GM23338 (cell line): ENCODE data around the gene SLC35A4. TPM values are rescaled to one million over a fixed set of nuclear protein-coding genes. Genes with fewer than 3 reads are reported as not detected.

Experiments used
- ATAC-seq: fragments of 200-7000 bp; cut with Tn5 transposase; 3 replicates; pipeline ENCODE4 v1.9.1; 2020
- DNase-seq: peaks from one replicate; pipeline ENCODE4 v3.0.0-alpha.2; 2015; ENCODE audit warnings: low spot score
- H2AFZ ChIP-seq: fragments of 200-600 bp; sonication (generic); 2 replicates; pipeline ENCODE4 v1.8.0; 2016; ENCODE audit warnings: antibody characterized with exemption, mild to moderate bottlenecking, moderate library complexity
- H3F3A ChIP-seq: fragments of 200-600 bp; sonication (generic); replicated peaks from 2 replicates; pipeline ENCODE4 v1.8.0; 2017; ENCODE audit warnings: antibody characterized with exemption, mixed run types, low read depth
- H3K27ac ChIP-seq: fragments of 200-600 bp; sonication (generic); 2 replicates; pipeline ENCODE4 v1.6.1; 2016; ENCODE audit warnings: low read depth
- H3K27me3 ChIP-seq: fragments of 200-600 bp; sonication (generic); 2 replicates; pipeline ENCODE4 v1.8.0; 2016; ENCODE audit warnings: mild to moderate bottlenecking, mixed run types, moderate library complexity; ENCODE audit not compliant: insufficient read depth
- H3K36me3 ChIP-seq: fragments of 200-600 bp; sonication (generic); 2 replicates; pipeline ENCODE4 v1.8.0; 2016; ENCODE audit warnings: mild to moderate bottlenecking; ENCODE audit not compliant: insufficient read depth
- H3K4me1 ChIP-seq: fragments of 200-600 bp; sonication (generic); 2 replicates; pipeline ENCODE4 v1.8.0; 2016; ENCODE audit warnings: mild to moderate bottlenecking, moderate library complexity; ENCODE audit not compliant: insufficient read depth
- H3K4me2 ChIP-seq: fragments of 200-600 bp; sonication (generic); 2 replicates; pipeline ENCODE4 v1.7.1; 2017; ENCODE audit warnings: mixed run types
- H3K4me3 ChIP-seq: fragments of 200-600 bp; sonication (generic); 2 replicates; pipeline ENCODE4 v1.6.1; 2016; ENCODE audit warnings: mixed run types
- H3K79me2 ChIP-seq: fragments of 200-600 bp; sonication (generic); replicated peaks from 2 replicates; pipeline ENCODE4 v1.8.0; 2017; ENCODE audit warnings: mild to moderate bottlenecking; ENCODE audit not compliant: insufficient read depth
- H3K9me2 ChIP-seq: fragments of 200-600 bp; sonication (generic); 2 replicates; pipeline ENCODE4 v1.8.0; 2017; ENCODE audit not compliant: insufficient read depth
- H4K20me1 ChIP-seq: fragments of 200-600 bp; sonication (generic); replicated peaks from 2 replicates; pipeline ENCODE4 v1.8.0; 2017; ENCODE audit warnings: mild to moderate bottlenecking; ENCODE audit not compliant: insufficient read depth
- H3K27ac Mint-ChIP-seq: 2 replicates; pipeline ENCODE4 v1.8.0; 2020; ENCODE audit warnings: inconsistent platforms, mild to moderate bottlenecking, moderate library complexity, mixed read lengths
- H3K27me3 Mint-ChIP-seq: 3 replicates; pipeline ENCODE4 v1.8.0; 2022; ENCODE audit warnings: low read depth, mild to moderate bottlenecking, moderate library complexity, mixed read lengths, inconsistent platforms; ENCODE audit not compliant: insufficient read depth, poor library complexity
- H3K36me3 Mint-ChIP-seq: 3 replicates; pipeline ENCODE4 v1.8.0; 2021; ENCODE audit warnings: low read depth, mild to moderate bottlenecking, inconsistent platforms, moderate library complexity, mixed read lengths
- H3K4me1 Mint-ChIP-seq: 3 replicates; pipeline ENCODE4 v1.8.0; 2020; ENCODE audit warnings: mild to moderate bottlenecking, inconsistent platforms, mixed read lengths
- H3K4me3 Mint-ChIP-seq: 3 replicates; pipeline ENCODE4 v1.8.0; 2021; ENCODE audit warnings: moderate library complexity, mild to moderate bottlenecking, inconsistent platforms, mixed read lengths
- H3K9me3 Mint-ChIP-seq: 3 replicates; pipeline ENCODE4 v1.8.0; 2020; ENCODE audit warnings: moderate library complexity, mild to moderate bottlenecking, inconsistent platforms, mixed read lengths
- EZH2 ChIP-seq: fragments of 200-600 bp; sonication (generic); IDR thresholded peaks from one replicate; pipeline ENCODE4 v1.8.0; 2017; ENCODE audit warnings: antibody characterized with exemption, mild to moderate bottlenecking, low read depth; ENCODE audit not compliant: unreplicated experiment
- POLR2AphosphoS5 ChIP-seq: IDR thresholded peaks from 2 replicates; pipeline ENCODE4 v1.6.1; 2016; ENCODE audit warnings: antibody characterized with exemption, low read depth
- STAT1 ChIP-seq: IDR thresholded peaks from one replicate; pipeline ENCODE4 v1.6.1; 2016; ENCODE audit warnings: antibody characterized with exemption; ENCODE audit not compliant: unreplicated experiment
- ZNF331 ChIP-seq: fragments of 250-450 bp; sonication (Bioruptor Pico); IDR thresholded peaks from 2 replicates; pipeline ENCODE4 v1.5.0; 2020; ENCODE audit warnings: low read depth, mild to moderate bottlenecking, moderate library complexity
- polyA plus RNA-seq: library from polyadenylated mRNA; unstranded; fragments of >200 nt; fragmentation: Nextera tagmentation; extraction: Ambion mirVana; gene quantifications from 2 replicates; pipeline ENCODE4 v1.2.1, GENCODE V29; 2016
- total RNA-seq: library from RNA; depleted of rRNA; stranded (reverse); fragments of >200 nt; shearing (Covaris generic); gene quantifications from 2 replicates; pipeline ENCODE4 v1.2.3, GENCODE V29; 2014
- TF ChIP-seq, protein P1 (sequence below): IDR thresholded peaks from one replicate; pipeline ENCODE4 v1.6.1; 2018; ENCODE audit warnings: antibody characterized with exemption; ENCODE audit not compliant: unreplicated experiment
- TF ChIP-seq, protein P2 (sequence below): fragments of 250-450 bp; sonication (Bioruptor Pico); IDR thresholded peaks from 2 replicates; pipeline ENCODE4 v1.5.0; 2020; ENCODE audit warnings: mild to moderate bottlenecking, moderate library complexity

The SLC35A4 gene
- total and polyA plus RNA-seq, 2 experiments from 2014 or later, result 17.7 to 39.1 TPM

DNA sequence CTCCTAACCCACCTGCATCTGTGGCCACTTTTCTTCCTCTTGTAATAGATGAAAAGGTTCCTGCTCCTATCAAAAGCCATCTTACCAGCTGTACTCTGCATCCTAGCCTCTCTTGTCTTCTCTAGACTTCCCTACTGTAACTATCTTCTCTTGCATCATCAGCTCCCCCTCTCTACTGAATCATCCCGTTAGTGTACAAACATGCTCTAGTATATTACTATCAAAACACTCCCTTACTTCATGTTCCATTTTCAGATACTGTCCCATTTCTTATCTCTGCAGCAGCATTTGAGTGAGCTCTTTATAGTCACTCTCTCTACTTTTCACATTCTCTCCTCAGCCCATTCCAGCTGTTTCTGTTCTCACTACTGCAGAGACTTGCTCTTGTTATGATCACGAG is 10.2 kb upstream of the SLC35A4 start:
- peaks cover 21% of the 10 kb centered on the region for H3K4me1 Mint-ChIP-seq
- peaks cover 3% of the 10 kb centered on the region; the same call in 1 of the 2 replicates for H4K20me1 ChIP-seq

DNA sequence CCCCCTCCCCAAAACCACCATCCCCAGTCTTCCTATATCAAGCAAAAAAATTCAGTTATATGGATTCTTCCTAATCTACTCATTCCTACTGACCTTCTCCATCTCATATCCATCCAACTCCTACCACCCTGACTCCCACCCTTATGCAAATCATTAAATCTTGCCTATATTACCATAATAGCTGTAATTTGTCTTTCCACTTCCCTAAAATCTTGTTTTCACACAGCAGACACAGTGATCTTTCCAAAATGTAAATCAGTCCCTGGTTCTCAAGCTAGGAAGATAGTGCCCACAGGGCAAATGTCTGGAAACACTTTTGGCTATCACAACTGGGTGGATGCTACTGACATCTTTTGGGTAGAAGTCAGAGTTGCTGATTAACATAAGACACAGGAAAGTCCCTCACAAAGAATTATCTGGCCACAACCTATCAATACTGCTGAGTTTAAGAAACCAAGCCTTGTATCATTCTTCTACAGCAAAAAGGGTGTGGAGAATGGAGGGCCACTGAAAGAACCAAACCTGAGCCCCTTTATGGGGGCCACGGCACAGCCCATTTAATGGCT is 8.8 kb upstream of the SLC35A4 start:
- H3K27ac Mint-ChIP-seq, result peak overlapping the region; percentile 47; the same call in 1 of the 2 replicates

More for the DNA sequence above, 10.2 kb upstream of the SLC35A4 start:
- Mint-ChIP-seq H3K27ac (0 out of 2 replicates have a peak overlapping the region, but pooled peaks have one; percentile 2), H3K4me3 (no peak overlapping the region), H3K36me3 (peaks cover 43% of the 10 kb centered on the region), H3K9me3 (no peaks in the 10 kb centered on the region; the same call in 2 of the 3 replicates), H3K27me3 (peaks cover 13% of the 10 kb centered on the region)
- peaks cover 2% of the 10 kb centered on the region; the same call in 1 of the 2 replicates for H3F3A ChIP-seq
- TF ChIP-seq EZH2, result no peak
- TF ChIP-seq, protein P1, sequence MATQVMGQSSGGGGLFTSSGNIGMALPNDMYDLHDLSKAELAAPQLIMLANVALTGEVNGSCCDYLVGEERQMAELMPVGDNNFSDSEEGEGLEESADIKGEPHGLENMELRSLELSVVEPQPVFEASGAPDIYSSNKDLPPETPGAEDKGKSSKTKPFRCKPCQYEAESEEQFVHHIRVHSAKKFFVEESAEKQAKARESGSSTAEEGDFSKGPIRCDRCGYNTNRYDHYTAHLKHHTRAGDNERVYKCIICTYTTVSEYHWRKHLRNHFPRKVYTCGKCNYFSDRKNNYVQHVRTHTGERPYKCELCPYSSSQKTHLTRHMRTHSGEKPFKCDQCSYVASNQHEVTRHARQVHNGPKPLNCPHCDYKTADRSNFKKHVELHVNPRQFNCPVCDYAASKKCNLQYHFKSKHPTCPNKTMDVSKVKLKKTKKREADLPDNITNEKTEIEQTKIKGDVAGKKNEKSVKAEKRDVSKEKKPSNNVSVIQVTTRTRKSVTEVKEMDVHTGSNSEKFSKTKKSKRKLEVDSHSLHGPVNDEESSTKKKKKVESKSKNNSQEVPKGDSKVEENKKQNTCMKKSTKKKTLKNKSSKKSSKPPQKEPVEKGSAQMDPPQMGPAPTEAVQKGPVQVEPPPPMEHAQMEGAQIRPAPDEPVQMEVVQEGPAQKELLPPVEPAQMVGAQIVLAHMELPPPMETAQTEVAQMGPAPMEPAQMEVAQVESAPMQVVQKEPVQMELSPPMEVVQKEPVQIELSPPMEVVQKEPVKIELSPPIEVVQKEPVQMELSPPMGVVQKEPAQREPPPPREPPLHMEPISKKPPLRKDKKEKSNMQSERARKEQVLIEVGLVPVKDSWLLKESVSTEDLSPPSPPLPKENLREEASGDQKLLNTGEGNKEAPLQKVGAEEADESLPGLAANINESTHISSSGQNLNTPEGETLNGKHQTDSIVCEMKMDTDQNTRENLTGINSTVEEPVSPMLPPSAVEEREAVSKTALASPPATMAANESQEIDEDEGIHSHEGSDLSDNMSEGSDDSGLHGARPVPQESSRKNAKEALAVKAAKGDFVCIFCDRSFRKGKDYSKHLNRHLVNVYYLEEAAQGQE, result no peak
- TF ChIP-seq STAT1, result no peak
- peaks cover 21% of the 10 kb centered on the region; the same call in 1 of the 2 replicates for H3K36me3 ChIP-seq
- H3K4me3 ChIP-seq, result no peak overlapping the region
- H3K79me2 ChIP-seq, result peaks cover 54% of the 10 kb centered on the region
- no peaks in the 10 kb centered on the region; the same call in 1 of the 2 replicates for H3K9me2 ChIP-seq
- no peak for DNase-seq
- no peak overlapping the region for H3K4me2 ChIP-seq
- no peaks in the 10 kb centered on the region for H3K27me3 ChIP-seq
- no peak overlapping the region for H2AFZ ChIP-seq
- H3K27ac ChIP-seq, result peak overlapping the region; percentile 69; the same call in 1 of the 2 replicates
- H3K4me1 ChIP-seq, result peaks cover 18% of the 10 kb centered on the region
- no peak for ATAC-seq

More for the DNA sequence above, 8.8 kb upstream of the SLC35A4 start:
- Histone ChIP-seq H4K20me1 (peaks cover 3% of the 10 kb centered on the region; the same call in 1 of the 2 replicates), H3K27me3 (no peaks in the 10 kb centered on the region), H3K4me2 (peak overlapping the region; percentile 85), H3F3A (0 out of 2 replicates have a peak, but pooled peaks cover 2% of the 10 kb centered on the region), H2AFZ (no peak overlapping the region), H3K9me2 (no peaks in the 10 kb centered on the region; the same call in 1 of the 2 replicates), H3K36me3 (peaks cover 15% of the 10 kb centered on the region; the same call in 1 of the 2 replicates), H3K4me1 (peaks cover 18% of the 10 kb centered on the region), H3K27ac (no peak overlapping the region), H3K4me3 (peak overlapping the region; percentile 80), H3K79me2 (peaks cover 54% of the 10 kb centered on the region)
- ATAC-seq (no peak), DNase-seq (no peak)
- peaks cover 31% of the 10 kb centered on the region for H3K36me3 Mint-ChIP-seq
- peak overlapping the region; percentile 80 for H3K4me3 Mint-ChIP-seq
- TF ChIP-seq EZH2, result no peak
- TF ChIP-seq, protein P2, sequence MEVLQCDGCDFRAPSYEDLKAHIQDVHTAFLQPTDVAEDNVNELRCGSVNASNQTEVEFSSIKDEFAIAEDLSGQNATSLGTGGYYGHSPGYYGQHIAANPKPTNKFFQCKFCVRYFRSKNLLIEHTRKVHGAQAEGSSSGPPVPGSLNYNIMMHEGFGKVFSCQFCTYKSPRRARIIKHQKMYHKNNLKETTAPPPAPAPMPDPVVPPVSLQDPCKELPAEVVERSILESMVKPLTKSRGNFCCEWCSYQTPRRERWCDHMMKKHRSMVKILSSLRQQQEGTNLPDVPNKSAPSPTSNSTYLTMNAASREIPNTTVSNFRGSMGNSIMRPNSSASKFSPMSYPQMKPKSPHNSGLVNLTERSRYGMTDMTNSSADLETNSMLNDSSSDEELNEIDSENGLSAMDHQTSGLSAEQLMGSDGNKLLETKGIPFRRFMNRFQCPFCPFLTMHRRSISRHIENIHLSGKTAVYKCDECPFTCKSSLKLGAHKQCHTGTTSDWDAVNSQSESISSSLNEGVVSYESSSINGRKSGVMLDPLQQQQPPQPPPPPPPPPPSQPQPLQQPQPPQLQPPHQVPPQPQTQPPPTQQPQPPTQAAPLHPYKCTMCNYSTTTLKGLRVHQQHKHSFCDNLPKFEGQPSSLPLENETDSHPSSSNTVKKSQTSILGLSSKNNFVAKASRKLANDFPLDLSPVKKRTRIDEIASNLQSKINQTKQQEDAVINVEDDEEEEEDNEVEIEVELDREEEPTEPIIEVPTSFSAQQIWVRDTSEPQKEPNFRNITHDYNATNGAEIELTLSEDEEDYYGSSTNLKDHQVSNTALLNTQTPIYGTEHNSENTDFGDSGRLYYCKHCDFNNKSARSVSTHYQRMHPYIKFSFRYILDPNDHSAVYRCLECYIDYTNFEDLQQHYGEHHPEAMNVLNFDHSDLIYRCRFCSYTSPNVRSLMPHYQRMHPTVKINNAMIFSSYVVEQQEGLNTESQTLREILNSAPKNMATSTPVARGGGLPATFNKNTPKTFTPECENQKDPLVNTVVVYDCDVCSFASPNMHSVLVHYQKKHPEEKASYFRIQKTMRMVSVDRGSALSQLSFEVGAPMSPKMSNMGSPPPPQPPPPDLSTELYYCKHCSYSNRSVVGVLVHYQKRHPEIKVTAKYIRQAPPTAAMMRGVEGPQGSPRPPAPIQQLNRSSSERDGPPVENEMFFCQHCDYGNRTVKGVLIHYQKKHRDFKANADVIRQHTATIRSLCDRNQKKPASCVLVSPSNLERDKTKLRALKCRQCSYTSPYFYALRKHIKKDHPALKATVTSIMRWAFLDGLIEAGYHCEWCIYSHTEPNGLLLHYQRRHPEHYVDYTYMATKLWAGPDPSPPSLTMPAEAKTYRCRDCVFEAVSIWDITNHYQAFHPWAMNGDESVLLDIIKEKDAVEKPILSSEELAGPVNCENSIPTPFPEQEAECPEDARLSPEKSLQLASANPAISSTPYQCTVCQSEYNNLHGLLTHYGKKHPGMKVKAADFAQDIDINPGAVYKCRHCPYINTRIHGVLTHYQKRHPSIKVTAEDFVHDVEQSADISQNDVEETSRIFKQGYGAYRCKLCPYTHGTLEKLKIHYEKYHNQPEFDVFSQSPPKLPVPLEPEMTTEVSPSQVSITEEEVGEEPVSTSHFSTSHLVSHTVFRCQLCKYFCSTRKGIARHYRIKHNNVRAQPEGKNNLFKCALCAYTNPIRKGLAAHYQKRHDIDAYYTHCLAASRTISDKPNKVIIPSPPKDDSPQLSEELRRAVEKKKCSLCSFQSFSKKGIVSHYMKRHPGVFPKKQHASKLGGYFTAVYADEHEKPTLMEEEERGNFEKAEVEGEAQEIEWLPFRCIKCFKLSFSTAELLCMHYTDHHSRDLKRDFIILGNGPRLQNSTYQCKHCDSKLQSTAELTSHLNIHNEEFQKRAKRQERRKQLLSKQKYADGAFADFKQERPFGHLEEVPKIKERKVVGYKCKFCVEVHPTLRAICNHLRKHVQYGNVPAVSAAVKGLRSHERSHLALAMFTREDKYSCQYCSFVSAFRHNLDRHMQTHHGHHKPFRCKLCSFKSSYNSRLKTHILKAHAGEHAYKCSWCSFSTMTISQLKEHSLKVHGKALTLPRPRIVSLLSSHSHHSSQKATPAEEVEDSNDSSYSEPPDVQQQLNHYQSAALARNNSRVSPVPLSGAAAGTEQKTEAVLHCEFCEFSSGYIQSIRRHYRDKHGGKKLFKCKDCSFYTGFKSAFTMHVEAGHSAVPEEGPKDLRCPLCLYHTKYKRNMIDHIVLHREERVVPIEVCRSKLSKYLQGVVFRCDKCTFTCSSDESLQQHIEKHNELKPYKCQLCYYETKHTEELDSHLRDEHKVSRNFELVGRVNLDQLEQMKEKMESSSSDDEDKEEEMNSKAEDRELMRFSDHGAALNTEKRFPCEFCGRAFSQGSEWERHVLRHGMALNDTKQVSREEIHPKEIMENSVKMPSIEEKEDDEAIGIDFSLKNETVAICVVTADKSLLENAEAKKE (CRISPR knock-in tag), result no peak
- TF ChIP-seq POLR2AphosphoS5, result no peak
- TF ChIP-seq ZNF331 (CRISPR knock-in tag), result no peak
- peaks cover 13% of the 10 kb centered on the region for H3K27me3 Mint-ChIP-seq
- no peaks in the 10 kb centered on the region; the same call in 2 of the 3 replicates for H3K9me3 Mint-ChIP-seq
- peaks cover 21% of the 10 kb centered on the region for H3K4me1 Mint-ChIP-seq
